ENCODE measurements around the gene MPL. TPM values are rescaled to one million over a fixed set of nuclear protein-coding genes. Genes with fewer than 3 reads are reported as not detected.
"Not testable (repeated sequence)": the region's sequence is repeated elsewhere in the genome, so short reads cannot be mapped to it uniquely, and the experiment has no call there.

The MPL gene
- polyA plus RNA-seq, 5 donors, result 0.86 to 1.7 (median 0.99) TPM

- DNase-seq, result no peak
Measured at GRCh38 chr1:43352881-43353280, 15.3 kb downstream of the MPL start.

- DNase-seq, result no peak
Measured at GRCh38 chr1:43354471-43354870, 16.9 kb downstream of the MPL start.

GRCh38 chr1:43354936-43355335 lies 17.3 kb downstream of the MPL start:
- no peak for DNase-seq

- no peak for DNase-seq
Measured at GRCh38 chr1:43357251-43357650, 19.6 kb downstream of the MPL start.

GRCh38 chr1:43358121-43358745 lies 20.6 kb downstream of the MPL start:
- DNase-seq, result no peak

GRCh38 chr1:43358746-43359693 lies 21.4 kb downstream of the MPL start, which contains the start of gene CDC20:
Gene CDC20 (plus strand): TSS chr1:43358981. CDS start chr1:43359216, 235 bp downstream.
- DNase-seq, result peak; percentile 94 to 97

GRCh38 chr1:43359696-43360095 lies 22.1 kb downstream of the MPL start:
- no peak for DNase-seq

- no peak for DNase-seq
Measured at GRCh38 chr1:43360616-43361015, 23.0 kb downstream of the MPL start.

- DNase-seq, result no peak
Measured at GRCh38 chr1:43363283-43363934, 25.8 kb downstream of the MPL start.

GRCh38 chr1:43363935-43364525 lies 26.4 kb downstream of the MPL start:
- DNase-seq, result no peak

GRCh38 chr1:43365678-43366077 lies 28.1 kb downstream of the MPL start:
- no peak for DNase-seq

- DNase-seq, result no peak
Measured at GRCh38 chr1:43366179-43366578, 28.6 kb downstream of the MPL start.

GRCh38 chr1:43366601-43367025 lies 29.0 kb downstream of the MPL start:
- no peak for DNase-seq

- no peak for DNase-seq
Measured at GRCh38 chr1:43367026-43367903, 29.6 kb downstream of the MPL start.

GRCh38 chr1:43367904-43368645 lies 30.5 kb downstream of the MPL start, which contains the start of gene ELOVL1:
Gene ELOVL1 (minus strand): TSS chr1:43368011. CDS start chr1:43365609, 2,402 bp downstream.
- DNase-seq, result peak; percentile 87 to 90

- DNase-seq, result no peak
Measured at GRCh38 chr1:43368646-43369020, 31.0 kb downstream of the MPL start.

- DNase-seq, result not testable (repeated sequence)
Measured at GRCh38 chr1:43369779-43370178, 32.2 kb downstream of the MPL start.

GRCh38 chr1:43370564-43370963 lies 32.9 kb downstream of the MPL start:
- no peak for DNase-seq

- DNase-seq, result no peak
Measured at GRCh38 chr1:43372172-43372571, 34.6 kb downstream of the MPL start.

Measured in right lung (tissue), 5 donors.